GM18870 (cell line): Measurements from ENCODE around the gene ARL6IP4.
"Not testable (repeated sequence)": the region's sequence is repeated elsewhere in the genome, so short reads cannot be mapped to it uniquely, and the experiment has no call there.

Experiments used
- ATAC-seq: cut with Tn5 transposase; IDR thresholded peaks from one replicate; pipeline ENCODE4 v1.9.1; 2021; ENCODE audit warnings: moderate library complexity; ENCODE audit not compliant: unreplicated experiment

ARL6IP4 gene

GRCh38 chr12:123005081-123005626 is 24.7 kb downstream of the ARL6IP4 start:
- ATAC-seq, result no peak

DNA sequence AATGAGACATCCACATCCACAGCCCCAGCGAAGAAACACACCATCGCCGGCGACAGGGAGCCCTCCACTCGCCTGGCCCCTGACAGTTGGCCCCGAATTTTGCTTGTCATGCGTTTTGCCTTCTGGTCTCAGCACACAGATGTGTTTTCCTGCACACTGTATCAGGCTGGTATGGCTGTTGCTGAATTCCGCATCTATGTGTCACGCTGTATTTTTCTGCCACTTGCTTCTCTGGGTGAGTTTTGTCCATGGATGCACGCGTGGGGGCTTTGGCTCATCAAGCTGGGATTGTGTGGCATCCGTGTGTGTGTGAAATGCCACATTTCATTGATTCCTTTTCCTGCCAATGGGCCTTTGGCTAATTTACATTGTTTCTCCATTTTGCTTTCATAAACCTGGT is 26.5 kb downstream of the ARL6IP4 start:
- no peak for ATAC-seq

DNA sequence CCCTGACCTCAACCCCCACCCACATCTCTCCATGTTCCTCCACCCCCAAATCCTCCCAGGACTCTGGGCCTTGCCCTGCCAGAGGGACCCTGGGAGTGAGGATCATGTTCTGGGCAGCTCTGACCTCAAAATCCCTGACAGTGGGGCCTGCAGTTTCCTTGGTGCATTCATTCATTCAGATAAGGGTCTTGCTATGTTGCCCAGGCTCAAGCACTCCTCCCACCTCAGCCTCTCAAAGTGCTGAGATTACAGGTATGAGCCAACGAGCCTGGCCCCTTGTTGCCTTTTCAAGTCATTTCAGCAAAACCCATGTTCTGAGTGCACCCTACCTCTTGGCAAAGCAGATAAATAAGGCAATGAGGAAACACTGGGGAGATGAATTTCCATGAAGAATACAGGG is 29.6 kb downstream of the ARL6IP4 start:
- no peak for ATAC-seq

DNA sequence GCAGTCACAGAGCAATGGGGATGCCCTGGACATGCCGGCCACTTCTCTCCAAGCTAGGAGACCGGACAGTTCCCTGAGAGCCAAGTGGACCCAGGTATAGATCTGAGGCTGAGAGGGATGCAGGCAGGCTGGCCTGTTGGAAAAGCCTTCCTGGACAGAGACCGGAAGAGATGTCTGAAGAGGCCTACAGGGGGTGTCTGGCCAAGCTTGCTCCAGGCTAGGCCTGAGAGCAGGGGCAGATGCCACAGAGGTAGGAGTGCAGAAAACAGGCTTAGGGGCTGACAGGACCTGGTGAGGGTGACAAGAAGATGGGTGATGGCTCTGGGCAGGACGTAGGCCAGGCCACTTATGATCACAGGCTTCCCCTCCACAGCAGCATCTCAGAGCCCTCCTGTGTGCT is 30.2 kb downstream of the ARL6IP4 start:
- no peak for ATAC-seq

DNA sequence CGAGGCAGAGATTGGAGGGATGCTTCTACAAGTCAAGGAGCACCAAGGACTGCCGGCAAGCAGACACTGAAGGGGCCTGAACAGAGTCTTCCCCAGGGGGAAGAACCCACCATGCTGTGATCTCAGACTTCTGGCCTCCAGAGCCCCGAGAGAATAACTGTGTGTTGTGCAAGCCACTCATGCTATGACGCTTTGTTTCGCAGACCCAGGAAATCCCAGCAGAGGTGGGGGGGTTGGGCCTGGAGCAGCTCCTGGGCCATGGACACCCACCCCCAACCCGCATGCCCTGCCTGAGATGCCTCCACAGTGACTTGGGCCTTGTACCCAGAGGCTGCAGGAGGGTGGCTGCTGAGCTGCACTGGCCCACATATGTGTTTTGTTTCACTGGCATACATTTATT is 31.2 kb downstream of the ARL6IP4 start:
- ATAC-seq, result no peak

GRCh38 chr12:123013185-123014095 is 33.0 kb downstream of the ARL6IP4 start:
- no peak for ATAC-seq

DNA sequence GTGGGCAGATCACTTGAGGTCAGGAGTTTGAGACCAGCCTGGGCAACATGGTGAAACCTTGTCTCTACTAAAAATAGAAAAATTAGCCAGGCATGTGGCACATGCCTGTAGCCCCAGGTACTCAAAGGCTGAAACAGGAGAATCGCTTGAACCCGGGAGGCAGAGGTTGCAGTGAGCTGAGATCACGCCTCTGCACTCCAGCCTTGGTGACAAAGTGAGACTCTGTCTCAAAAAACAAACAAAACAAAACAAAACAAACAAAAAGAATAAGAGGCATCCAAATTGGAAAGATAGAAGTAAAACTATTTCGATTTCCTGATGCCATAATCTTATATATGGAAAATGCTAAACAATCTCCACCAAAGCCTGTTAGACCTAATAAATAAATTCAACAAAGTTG is 34.0 kb downstream of the ARL6IP4 start:
- ATAC-seq, result not testable (repeated sequence)

GRCh38 chr12:123017753-123018152 is 37.3 kb downstream of the ARL6IP4 start:
- ATAC-seq, result no peak

GRCh38 chr12:123019841-123020138 is 39.3 kb downstream of the ARL6IP4 start:
- ATAC-seq, result no peak

DNA sequence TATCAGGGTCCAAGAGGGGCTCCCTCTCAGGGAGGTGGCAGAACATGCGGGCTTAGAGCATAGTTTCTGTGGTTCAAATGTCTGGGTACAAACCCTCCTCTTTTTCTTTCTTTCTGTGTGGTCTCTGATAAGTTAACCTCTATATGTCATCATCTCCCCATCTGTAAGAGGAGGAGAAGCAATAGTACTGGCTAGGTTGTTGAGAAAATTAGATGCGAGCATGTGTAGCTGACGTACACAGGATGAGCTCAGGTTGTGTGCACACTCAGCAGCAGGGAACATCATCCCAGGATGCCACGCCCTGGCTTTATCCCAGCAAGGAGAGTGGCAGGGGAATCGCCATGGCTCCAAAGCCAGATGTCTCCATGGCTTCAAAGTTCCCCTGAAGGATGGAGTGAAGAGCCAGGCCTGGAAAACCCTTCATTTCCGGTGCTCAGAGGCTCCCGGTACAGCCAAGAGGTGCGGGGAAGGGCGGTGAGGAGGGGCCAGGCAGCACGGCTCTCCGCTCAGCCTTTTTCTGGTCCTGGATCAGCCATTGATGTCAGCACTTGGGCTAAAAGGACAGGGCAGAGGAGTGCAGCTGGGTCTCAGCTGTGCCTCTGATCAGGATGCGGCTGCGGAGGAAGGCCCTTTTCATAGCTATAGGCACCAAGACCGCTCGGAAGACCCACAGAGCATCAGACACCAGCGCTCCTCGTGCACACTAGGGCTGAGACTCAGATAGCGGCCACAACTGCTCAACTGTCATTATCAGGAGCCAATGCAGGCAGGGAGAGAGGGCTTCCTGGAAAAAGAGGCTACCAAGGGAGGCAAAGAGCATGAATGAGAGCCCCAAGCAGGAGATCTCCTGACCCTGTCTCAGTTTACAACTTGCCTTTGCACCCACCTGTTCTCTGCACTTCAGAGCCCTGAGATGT is 41.5 kb downstream of the ARL6IP4 start:
- no peak for ATAC-seq

- ATAC-seq, result no peak
Measured at GRCh38 chr12:123022846-123023245, 42.4 kb downstream of the ARL6IP4 start.

DNA sequence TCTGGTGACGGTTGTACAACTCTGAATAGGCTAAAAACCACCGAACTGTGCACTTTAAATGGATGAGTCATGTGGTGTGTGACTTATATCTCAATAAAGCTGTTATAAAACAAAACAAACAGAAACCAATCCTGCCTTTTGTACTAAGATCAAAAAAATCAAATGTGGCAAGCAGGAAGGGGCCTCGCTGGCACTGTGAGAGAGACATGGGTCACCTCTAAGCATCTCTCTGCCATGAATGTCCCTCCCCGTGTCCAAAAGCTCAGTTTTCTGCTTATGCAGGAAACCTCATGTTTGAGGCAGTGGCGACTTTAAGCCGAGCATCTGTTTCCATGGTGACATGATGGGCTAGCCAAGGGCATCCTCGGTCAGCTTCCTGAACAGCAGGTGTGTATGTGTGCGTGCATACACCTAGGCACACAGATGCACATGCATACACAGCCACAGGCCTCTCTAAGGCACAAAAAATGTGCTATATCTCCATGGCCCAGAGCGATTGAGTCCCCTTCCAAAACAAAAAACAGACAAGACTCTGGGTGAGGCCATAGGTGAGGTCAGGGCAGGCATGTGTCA is 44.4 kb downstream of the ARL6IP4 start:
- ATAC-seq, result no peak

DNA sequence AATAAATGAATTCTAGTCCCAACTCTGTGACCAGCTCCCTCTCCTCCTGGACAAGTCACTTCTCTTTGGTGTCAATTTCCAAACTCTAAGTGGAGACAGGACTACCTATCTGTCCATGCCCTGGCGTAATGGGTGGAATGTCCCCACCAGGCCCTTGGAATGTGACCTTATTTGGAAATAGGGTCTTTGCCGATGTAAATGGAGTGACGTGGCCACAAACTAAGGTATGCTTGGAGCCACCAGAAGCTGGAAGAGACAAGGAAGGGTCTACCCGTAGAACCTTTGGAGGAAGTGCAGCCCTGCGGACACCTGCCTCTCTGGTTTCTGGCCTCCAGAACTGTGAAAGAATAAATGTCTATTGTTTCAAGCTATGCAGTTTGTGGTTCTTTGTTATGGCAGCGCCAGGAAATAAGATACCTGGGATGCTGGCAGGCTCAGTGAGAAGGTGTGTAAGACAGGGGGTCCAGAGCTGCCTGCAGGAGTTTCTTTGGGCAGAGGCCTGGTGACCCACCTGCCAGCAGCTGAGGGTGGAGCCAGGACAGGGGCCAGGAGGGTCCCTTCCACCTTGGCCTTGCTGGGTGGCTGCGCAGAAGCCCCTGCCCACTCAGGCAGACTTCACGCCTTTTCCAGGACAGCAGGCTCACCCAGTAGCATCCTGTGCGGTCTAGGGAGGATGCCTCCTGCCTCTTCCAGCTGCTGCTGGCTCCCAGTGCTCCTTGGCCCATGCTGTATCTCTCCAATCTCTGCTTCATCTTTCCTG is 45.8 kb downstream of the ARL6IP4 start:
- ATAC-seq, result no peak

DNA sequence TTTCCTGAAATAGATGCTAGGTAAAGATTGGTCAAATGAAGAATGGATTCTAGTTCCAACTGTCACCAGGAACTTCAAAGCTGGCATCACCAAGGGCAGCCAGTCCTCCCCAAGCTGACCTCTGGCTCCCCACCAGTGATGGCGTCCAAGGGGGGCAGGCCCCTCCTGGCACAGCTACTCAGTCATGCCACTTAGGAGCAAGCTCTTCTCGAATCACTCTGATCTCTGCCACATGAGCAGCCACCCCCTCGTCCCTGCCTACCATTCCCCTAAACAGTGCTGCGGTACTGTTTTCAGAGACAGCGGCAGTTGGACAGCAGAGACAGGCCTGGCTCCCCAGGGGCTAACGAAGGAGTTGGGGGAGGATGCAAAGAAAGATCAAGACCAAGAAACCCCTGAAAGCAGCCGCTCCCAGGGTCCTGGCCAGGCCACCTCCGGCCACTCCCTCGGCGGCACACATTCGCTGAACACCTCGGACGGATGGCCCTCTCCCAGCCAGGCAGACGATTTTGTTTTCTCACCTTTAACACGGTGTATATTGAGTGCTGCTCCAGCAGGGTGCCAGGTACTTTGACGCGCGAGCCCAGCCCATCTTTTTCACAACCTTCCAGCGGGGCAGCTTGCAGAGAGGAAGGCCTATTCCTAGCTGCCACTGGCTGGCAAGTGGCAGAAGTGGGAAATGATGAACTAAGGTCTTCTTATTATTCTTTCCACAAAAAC is 47.4 kb downstream of the ARL6IP4 start:
- no peak for ATAC-seq

DNA sequence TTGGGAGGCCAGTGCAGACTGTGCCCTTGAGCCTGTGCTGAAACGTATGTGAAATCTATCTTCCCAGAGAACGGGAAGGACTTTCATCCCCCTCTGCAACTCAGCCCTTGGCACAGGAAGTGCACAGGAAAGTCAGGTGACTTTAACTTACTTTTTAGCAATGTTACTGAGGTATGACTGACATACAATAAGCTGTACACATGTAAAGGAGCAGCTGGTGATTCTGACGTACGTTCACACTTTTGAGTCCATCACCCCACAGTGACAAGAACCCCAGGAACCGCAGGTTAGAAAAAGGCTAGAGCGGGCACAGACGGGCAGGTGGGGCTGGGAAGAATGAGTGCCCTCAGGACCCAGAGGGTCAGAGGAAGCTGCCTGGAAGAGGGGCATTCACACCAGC is 48.0 kb downstream of the ARL6IP4 start:
- no peak for ATAC-seq

DNA sequence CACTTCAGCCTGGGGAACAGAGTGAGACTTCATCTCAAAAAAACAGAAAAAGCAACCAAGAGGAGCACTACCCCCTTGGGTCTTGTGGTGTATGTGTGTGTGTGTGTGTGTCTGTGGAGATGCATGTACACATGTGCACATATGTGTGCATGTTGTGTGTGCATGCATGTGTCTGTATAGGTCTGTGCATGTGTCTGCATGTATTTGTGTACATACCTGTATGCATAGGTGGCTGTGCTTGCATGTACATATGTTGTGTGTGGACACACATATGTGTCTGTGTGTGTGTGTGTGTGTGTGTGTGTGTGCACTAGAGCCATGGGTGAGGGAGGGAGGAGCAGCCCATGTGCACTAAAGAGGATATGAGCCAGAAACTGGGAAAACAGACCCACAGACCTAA is 49.1 kb downstream of the ARL6IP4 start:
- no peak for ATAC-seq

DNA sequence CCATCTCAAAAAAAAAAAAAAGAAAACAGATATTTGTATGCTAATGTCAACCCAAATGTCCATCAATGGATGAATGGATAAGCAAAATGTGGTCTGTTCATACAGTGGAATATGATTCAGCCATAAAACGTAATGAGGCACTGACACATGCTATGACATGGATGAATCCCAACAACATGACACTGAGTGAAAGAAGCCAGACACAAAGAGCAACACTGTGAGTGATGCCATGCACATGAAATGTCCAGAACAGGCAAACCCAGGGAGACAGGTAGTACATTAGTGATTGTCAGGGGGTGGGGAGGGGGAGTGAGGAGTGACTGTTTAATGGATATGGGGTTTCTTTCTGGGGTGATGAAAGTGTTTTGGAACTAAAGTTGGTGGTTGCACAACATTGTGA is 50.2 kb downstream of the ARL6IP4 start:
- ATAC-seq, result no peak

- no peak for ATAC-seq
Measured at GRCh38 chr12:123031171-123031845, 50.8 kb downstream of the ARL6IP4 start.
